GM23338 (cell line): ENCODE data around the gene CPTP. TPM values are rescaled to one million over a fixed set of nuclear protein-coding genes. Genes with fewer than 3 reads are reported as not detected.

Source experiments
- ATAC-seq: fragments of 200-7000 bp; cut with Tn5 transposase; 3 replicates; pipeline ENCODE4 v1.9.1; 2020
- DNase-seq: peaks from one replicate; pipeline ENCODE4 v3.0.0-alpha.2; 2015; ENCODE audit warnings: low spot score
- H2AFZ ChIP-seq: fragments of 200-600 bp; sonication (generic); 2 replicates; pipeline ENCODE4 v1.8.0; 2016; ENCODE audit warnings: antibody characterized with exemption, mild to moderate bottlenecking, moderate library complexity
- H3F3A ChIP-seq: fragments of 200-600 bp; sonication (generic); replicated peaks from 2 replicates; pipeline ENCODE4 v1.8.0; 2017; ENCODE audit warnings: antibody characterized with exemption, mixed run types, low read depth
- H3K27ac ChIP-seq: fragments of 200-600 bp; sonication (generic); 2 replicates; pipeline ENCODE4 v1.6.1; 2016; ENCODE audit warnings: low read depth
- H3K27me3 ChIP-seq: fragments of 200-600 bp; sonication (generic); 2 replicates; pipeline ENCODE4 v1.8.0; 2016; ENCODE audit warnings: mild to moderate bottlenecking, mixed run types, moderate library complexity; ENCODE audit not compliant: insufficient read depth
- H3K36me3 ChIP-seq: fragments of 200-600 bp; sonication (generic); 2 replicates; pipeline ENCODE4 v1.8.0; 2016; ENCODE audit warnings: mild to moderate bottlenecking; ENCODE audit not compliant: insufficient read depth
- H3K4me1 ChIP-seq: fragments of 200-600 bp; sonication (generic); 2 replicates; pipeline ENCODE4 v1.8.0; 2016; ENCODE audit warnings: mild to moderate bottlenecking, moderate library complexity; ENCODE audit not compliant: insufficient read depth
- H3K4me2 ChIP-seq: fragments of 200-600 bp; sonication (generic); 2 replicates; pipeline ENCODE4 v1.7.1; 2017; ENCODE audit warnings: mixed run types
- H3K4me3 ChIP-seq: fragments of 200-600 bp; sonication (generic); 2 replicates; pipeline ENCODE4 v1.6.1; 2016; ENCODE audit warnings: mixed run types
- H3K79me2 ChIP-seq: fragments of 200-600 bp; sonication (generic); replicated peaks from 2 replicates; pipeline ENCODE4 v1.8.0; 2017; ENCODE audit warnings: mild to moderate bottlenecking; ENCODE audit not compliant: insufficient read depth
- H3K9me2 ChIP-seq: fragments of 200-600 bp; sonication (generic); 2 replicates; pipeline ENCODE4 v1.8.0; 2017; ENCODE audit not compliant: insufficient read depth
- H4K20me1 ChIP-seq: fragments of 200-600 bp; sonication (generic); replicated peaks from 2 replicates; pipeline ENCODE4 v1.8.0; 2017; ENCODE audit warnings: mild to moderate bottlenecking; ENCODE audit not compliant: insufficient read depth
- H3K27ac Mint-ChIP-seq: 2 replicates; pipeline ENCODE4 v1.8.0; 2020; ENCODE audit warnings: inconsistent platforms, mild to moderate bottlenecking, moderate library complexity, mixed read lengths
- H3K27me3 Mint-ChIP-seq: 3 replicates; pipeline ENCODE4 v1.8.0; 2022; ENCODE audit warnings: low read depth, mild to moderate bottlenecking, moderate library complexity, mixed read lengths, inconsistent platforms; ENCODE audit not compliant: insufficient read depth, poor library complexity
- H3K36me3 Mint-ChIP-seq: 3 replicates; pipeline ENCODE4 v1.8.0; 2021; ENCODE audit warnings: low read depth, mild to moderate bottlenecking, inconsistent platforms, moderate library complexity, mixed read lengths
- H3K4me1 Mint-ChIP-seq: 3 replicates; pipeline ENCODE4 v1.8.0; 2020; ENCODE audit warnings: mild to moderate bottlenecking, inconsistent platforms, mixed read lengths
- H3K4me3 Mint-ChIP-seq: 3 replicates; pipeline ENCODE4 v1.8.0; 2021; ENCODE audit warnings: moderate library complexity, mild to moderate bottlenecking, inconsistent platforms, mixed read lengths
- H3K9me3 Mint-ChIP-seq: 3 replicates; pipeline ENCODE4 v1.8.0; 2020; ENCODE audit warnings: moderate library complexity, mild to moderate bottlenecking, inconsistent platforms, mixed read lengths
- CREB1 ChIP-seq: fragments of 250-450 bp; sonication (Bioruptor Pico); IDR thresholded peaks from 2 replicates; pipeline ENCODE4 v1.5.0; 2020; ENCODE audit warnings: low read depth, mild to moderate bottlenecking, moderate library complexity
- CTCF ChIP-seq, 2 experiments: fragments of 200-600 bp in 1 of 2; sonication (generic) in 1 of 2; conservative IDR thresholded peaks; 2 replicates each; pipeline versions ENCODE4 v1.5.1 to v1.6.1; 2016 to 2017; ENCODE audit warnings: antibody characterized with exemption in 2 of 2, low read depth in 2 of 2, mild to moderate bottlenecking in 2 of 2, moderate library complexity in 1 of 2
- ETS1 ChIP-seq: IDR thresholded peaks from 2 replicates; pipeline ENCODE4 v1.6.1; 2016; ENCODE audit warnings: antibody characterized with exemption
- EZH2 ChIP-seq: fragments of 200-600 bp; sonication (generic); IDR thresholded peaks from one replicate; pipeline ENCODE4 v1.8.0; 2017; ENCODE audit warnings: antibody characterized with exemption, mild to moderate bottlenecking, low read depth; ENCODE audit not compliant: unreplicated experiment
- EZH2phosphoT487 ChIP-seq: fragments of 200-600 bp; sonication (generic); IDR thresholded peaks from one replicate; pipeline ENCODE4 v1.8.1; 2018; ENCODE audit warnings: antibody characterized with exemption; ENCODE audit not compliant: unreplicated experiment
- JUNB ChIP-seq: IDR thresholded peaks from one replicate; pipeline ENCODE4 v1.6.1; 2016; ENCODE audit warnings: antibody characterized with exemption; ENCODE audit not compliant: unreplicated experiment
- NANOG ChIP-seq: IDR thresholded peaks from 2 replicates; pipeline ENCODE4 v1.6.1; 2016; ENCODE audit warnings: antibody characterized with exemption, borderline replicate concordance
- POLR2AphosphoS5 ChIP-seq: IDR thresholded peaks from 2 replicates; pipeline ENCODE4 v1.6.1; 2016; ENCODE audit warnings: antibody characterized with exemption, low read depth
- REST ChIP-seq: IDR thresholded peaks from one replicate; pipeline ENCODE4 v1.6.1; 2018; ENCODE audit warnings: antibody characterized with exemption; ENCODE audit not compliant: unreplicated experiment
- STAT1 ChIP-seq: IDR thresholded peaks from one replicate; pipeline ENCODE4 v1.6.1; 2016; ENCODE audit warnings: antibody characterized with exemption; ENCODE audit not compliant: unreplicated experiment
- ZNF114 ChIP-seq: fragments of 250-450 bp; sonication (Bioruptor Pico); IDR thresholded peaks from 2 replicates; pipeline ENCODE4 v1.5.0; 2020; ENCODE audit warnings: mild to moderate bottlenecking, moderate library complexity
- ZNF331 ChIP-seq: fragments of 250-450 bp; sonication (Bioruptor Pico); IDR thresholded peaks from 2 replicates; pipeline ENCODE4 v1.5.0; 2020; ENCODE audit warnings: low read depth, mild to moderate bottlenecking, moderate library complexity
- ZNF462 ChIP-seq: fragments of 250-450 bp; sonication (Bioruptor Pico); IDR thresholded peaks from 2 replicates; pipeline ENCODE4 v1.5.0; 2020; ENCODE audit warnings: mild to moderate bottlenecking, moderate library complexity
- polyA plus RNA-seq: library from polyadenylated mRNA; unstranded; fragments of >200 nt; fragmentation: Nextera tagmentation; extraction: Ambion mirVana; gene quantifications from 2 replicates; pipeline ENCODE4 v1.2.1, GENCODE V29; 2016
- total RNA-seq: library from RNA; depleted of rRNA; stranded (reverse); fragments of >200 nt; shearing (Covaris generic); gene quantifications from 2 replicates; pipeline ENCODE4 v1.2.3, GENCODE V29; 2014

The CPTP gene
- total and polyA plus RNA-seq, 2 experiments from 2014 or later, result 8.1 to 13.5 TPM

GRCh38 chr1:1314678-1315335 is 9.8 kb upstream of the CPTP start:
- Mint-ChIP-seq H3K4me1 (peaks cover 18% of the 10 kb centered on the region), H3K27me3 (peaks cover 26% of the 10 kb centered on the region), H3K9me3 (no peaks in the 10 kb centered on the region; the same call in 2 of the 3 replicates), H3K36me3 (peaks cover 60% of the 10 kb centered on the region), H3K27ac (peak overlapping the region; percentile 91), H3K4me3 (peak overlapping the region; percentile 63)
- no peak for ATAC-seq
- no peak overlapping the region for H3K4me3 ChIP-seq
- peaks cover 25% of the 10 kb centered on the region for H4K20me1 ChIP-seq
- peaks cover 36% of the 10 kb centered on the region for H3K79me2 ChIP-seq
- H3K4me1 ChIP-seq, result peaks cover 7% of the 10 kb centered on the region; the same call in 1 of the 2 replicates
- 0 out of 2 replicates have a peak overlapping the region, but pooled peaks have one; percentile 69 for H3K27ac ChIP-seq
- no peak for DNase-seq
- H3F3A ChIP-seq, result peaks cover 18% of the 10 kb centered on the region; the same call in 1 of the 2 replicates
- H3K4me2 ChIP-seq, result no peak overlapping the region
- no peaks in the 10 kb centered on the region for H3K27me3 ChIP-seq
- no peak overlapping the region for H2AFZ ChIP-seq
- TF ChIP-seq REST, result no peak
- TF ChIP-seq EZH2, result no peak
- TF ChIP-seq ETS1, result no peak
- no peak for TF ChIP-seq ZNF331 (CRISPR knock-in tag)
- TF ChIP-seq STAT1, result no peak
- TF ChIP-seq NANOG, result no peak
- no peak for TF ChIP-seq CTCF (conservative IDR thresholded peaks at IDR 0.05; ENCODE audit: low read depth in 2 of 2)
- no peak for TF ChIP-seq ZNF114
- TF ChIP-seq EZH2phosphoT487, result no peak
- TF ChIP-seq ZNF462 (CRISPR knock-in tag), result no peak
- TF ChIP-seq CREB1 (CRISPR knock-in tag), result no peak
- TF ChIP-seq POLR2AphosphoS5, result no peak
- TF ChIP-seq JUNB, result no peak
- no peaks in the 10 kb centered on the region for H3K9me2 ChIP-seq
- H3K36me3 ChIP-seq, result peaks cover 8% of the 10 kb centered on the region; the same call in 1 of the 2 replicates
